Measurements from ENCODE around the gene A1CF. TPM values are rescaled to one million over a fixed set of nuclear protein-coding genes. Genes with fewer than 3 reads are reported as not detected.

A1CF gene
- total and polyA plus RNA-seq, 2 experiments from 2014 or later: not detected

DNA sequence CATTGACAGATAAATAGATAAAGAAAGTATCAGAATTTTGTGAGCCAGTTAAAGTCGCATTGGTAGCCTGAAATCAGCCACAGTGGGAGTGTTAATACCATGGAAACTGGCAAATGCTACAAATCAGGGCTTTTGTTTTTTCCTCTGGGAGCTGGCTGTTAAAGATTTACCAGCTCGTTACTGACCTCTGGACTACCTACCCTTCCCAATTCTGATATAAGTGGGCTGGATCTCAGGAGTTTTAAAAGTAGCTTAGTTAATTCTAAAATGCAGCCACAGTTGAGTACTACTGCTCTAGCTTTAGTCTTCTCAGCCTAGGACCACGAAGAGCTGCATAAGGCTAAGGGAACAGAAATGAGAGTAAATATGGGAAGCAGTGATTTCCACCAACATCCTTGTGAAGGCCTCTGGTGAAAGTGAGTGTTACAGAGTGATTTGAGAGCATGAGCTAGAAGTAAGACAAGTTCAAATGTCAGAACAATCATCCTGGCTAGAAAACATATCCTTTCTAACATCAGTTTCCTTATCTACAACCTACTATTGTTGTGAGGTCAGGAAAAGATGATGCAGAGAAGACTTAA lies 53.2 kb downstream of the A1CF start:
- no peaks in the 10 kb centered on the region for H3K4me1 ChIP-seq (ENCODE audit: insufficient read depth)
- H2AFZ ChIP-seq: no peak overlapping the region
- no peaks in the 10 kb centered on the region for H3K9me2 ChIP-seq (ENCODE audit: insufficient read depth)
- DNase-seq: no peak
- H3K9me3 ChIP-seq (ENCODE audit: low read depth): no peaks in the 10 kb centered on the region
- no peaks in the 10 kb centered on the region for H3K36me3 ChIP-seq (ENCODE audit: low read depth)
- 28 to 31% methylated on average over 3 of the region's 3 CpGs for WGBS, 2 experiments (ENCODE audit: low coverage in 1 of 2, low lambda C conversion rate in 2 of 2, missing lambda C conversion rate in 2 of 2)
- H3K4me2 ChIP-seq (ENCODE audit: unreplicated experiment): no peak overlapping the region
- no peak overlapping the region for H3K4me3 ChIP-seq
- H3K9ac ChIP-seq: no peak overlapping the region
- peaks cover 24% of the 10 kb centered on the region for H3K27me3 ChIP-seq (replicated peaks; ENCODE audit: insufficient read depth)
- no peaks in the 10 kb centered on the region for H3F3A ChIP-seq (ENCODE audit: insufficient read depth)
- H3K79me2 ChIP-seq (ENCODE audit: insufficient read depth): no peaks in the 10 kb centered on the region
- no peaks in the 10 kb centered on the region for H4K20me1 ChIP-seq (ENCODE audit: insufficient read depth)
- no peak overlapping the region for H3K27ac ChIP-seq
- TF ChIP-seq EZH2 (IDR thresholded peaks at IDR 0.05; ENCODE audit: insufficient read depth, poor library complexity, severe bottlenecking) (no peak), EZH2phosphoT487 (IDR thresholded peaks at IDR 0.05; ENCODE audit: insufficient read depth, low read depth) (no peak)
- in situ Hi-C loops (cut with MboI): no loop called here

GRCh38 chr10:50830066-50830465 lies 55.4 kb downstream of the A1CF start:
- DNase-seq: no peak
- Histone ChIP-seq H3K27me3 (replicated peaks; ENCODE audit: insufficient read depth) (peaks cover 17% of the 10 kb centered on the region; the same call in 1 of the 2 replicates), H3K9ac (no peak overlapping the region), H3F3A (ENCODE audit: insufficient read depth) (no peaks in the 10 kb centered on the region), H3K9me3 (ENCODE audit: low read depth) (no peaks in the 10 kb centered on the region), H3K79me2 (ENCODE audit: insufficient read depth) (no peaks in the 10 kb centered on the region), H3K9me2 (ENCODE audit: insufficient read depth) (no peaks in the 10 kb centered on the region), H3K4me2 (ENCODE audit: unreplicated experiment) (no peak overlapping the region), H4K20me1 (ENCODE audit: insufficient read depth) (no peaks in the 10 kb centered on the region), H2AFZ (no peak overlapping the region), H3K4me3 (no peak overlapping the region), H3K27ac (no peak overlapping the region), H3K4me1 (ENCODE audit: insufficient read depth) (no peaks in the 10 kb centered on the region), H3K36me3 (ENCODE audit: low read depth) (no peaks in the 10 kb centered on the region)
- in situ Hi-C loops (cut with MboI): no loop called here
- TF ChIP-seq EZH2 (IDR thresholded peaks at IDR 0.05; ENCODE audit: insufficient read depth, poor library complexity, severe bottlenecking) (no peak), EZH2phosphoT487 (IDR thresholded peaks at IDR 0.05; ENCODE audit: insufficient read depth, low read depth) (no peak)
- 73 to 83% methylated on average over 1 of the region's 1 CpG for WGBS, 2 experiments (ENCODE audit: low coverage in 1 of 2, low lambda C conversion rate in 2 of 2, missing lambda C conversion rate in 2 of 2)

- Histone ChIP-seq H3K36me3 (ENCODE audit: low read depth) (no peaks in the 10 kb centered on the region), H3K9me3 (ENCODE audit: low read depth) (no peaks in the 10 kb centered on the region), H3K9me2 (ENCODE audit: insufficient read depth) (0 out of 2 replicates have a peak, but pooled peaks cover 5% of the 10 kb centered on the region), H3K4me2 (ENCODE audit: unreplicated experiment) (no peak overlapping the region), H3K27ac (no peak overlapping the region), H3K4me3 (no peak overlapping the region), H3F3A (ENCODE audit: insufficient read depth) (no peaks in the 10 kb centered on the region), H4K20me1 (ENCODE audit: insufficient read depth) (no peaks in the 10 kb centered on the region), H3K9ac (no peak overlapping the region), H3K79me2 (ENCODE audit: insufficient read depth) (no peaks in the 10 kb centered on the region), H2AFZ (no peak overlapping the region), H3K27me3 (replicated peaks; ENCODE audit: insufficient read depth) (peaks cover 11% of the 10 kb centered on the region), H3K4me1 (ENCODE audit: insufficient read depth) (no peaks in the 10 kb centered on the region)
- in situ Hi-C loops (cut with MboI): no loop called here
- DNase-seq: peak; percentile 6
- WGBS, 2 experiments (ENCODE audit: low coverage in 1 of 2, low lambda C conversion rate in 2 of 2, missing lambda C conversion rate in 2 of 2): 74 to 83% methylated on average over 1 of the region's 1 CpG
- TF ChIP-seq EZH2phosphoT487 (IDR thresholded peaks at IDR 0.05; ENCODE audit: insufficient read depth, low read depth): no peak
- no peak for TF ChIP-seq EZH2 (IDR thresholded peaks at IDR 0.05; ENCODE audit: insufficient read depth, poor library complexity, severe bottlenecking)
These were observed 60.6 kb downstream of the A1CF start for GRCh38 chr10:50824782-50825181.

- H3F3A ChIP-seq (ENCODE audit: insufficient read depth): no peaks in the 10 kb centered on the region
- in situ Hi-C loops (cut with MboI): no loop called here
- no peaks in the 10 kb centered on the region for H4K20me1 ChIP-seq (ENCODE audit: insufficient read depth)
- peaks cover 11% of the 10 kb centered on the region for H3K27me3 ChIP-seq (replicated peaks; ENCODE audit: insufficient read depth)
- H3K9me2 ChIP-seq (ENCODE audit: insufficient read depth): 0 out of 2 replicates have a peak, but pooled peaks cover 5% of the 10 kb centered on the region
- H3K9me3 ChIP-seq (ENCODE audit: low read depth): no peaks in the 10 kb centered on the region
- H3K79me2 ChIP-seq (ENCODE audit: insufficient read depth): no peaks in the 10 kb centered on the region
- no peak overlapping the region for H2AFZ ChIP-seq
- 16 to 22% methylated on average over 4 of the region's 4 CpGs for WGBS, 2 experiments (ENCODE audit: low coverage in 1 of 2, low lambda C conversion rate in 2 of 2, missing lambda C conversion rate in 2 of 2)
- no peaks in the 10 kb centered on the region for H3K36me3 ChIP-seq (ENCODE audit: low read depth)
- no peak overlapping the region for H3K9ac ChIP-seq
- no peak overlapping the region for H3K4me2 ChIP-seq (ENCODE audit: unreplicated experiment)
- no peak overlapping the region for H3K4me3 ChIP-seq
- no peaks in the 10 kb centered on the region for H3K4me1 ChIP-seq (ENCODE audit: insufficient read depth)
- H3K27ac ChIP-seq: no peak overlapping the region
- no peak for TF ChIP-seq EZH2phosphoT487 (IDR thresholded peaks at IDR 0.05; ENCODE audit: insufficient read depth, low read depth)
- no peak for TF ChIP-seq EZH2 (IDR thresholded peaks at IDR 0.05; ENCODE audit: insufficient read depth, poor library complexity, severe bottlenecking)
- DNase-seq: no peak
These were observed 61.6 kb downstream of the A1CF start for GRCh38 chr10:50823789-50824188.

Data from GM23248 (cell line).